H9 (cell line): ENCODE measurements around the gene CES1. TPM values are rescaled to one million over a fixed set of nuclear protein-coding genes. Genes with fewer than 3 reads are reported as not detected.
"Not testable (repeated sequence)": the region's sequence is repeated elsewhere in the genome, so short reads cannot be mapped to it uniquely, and the experiment has no call there.

ENCODE experiments used
- DNase-seq: peaks from one replicate; pipeline ENCODE4 v3.0.0-alpha.2; 2017
- H2AFZ ChIP-seq: one replicate; pipeline ENCODE4 v1.6.1; 2013; ENCODE audit warnings: mild to moderate bottlenecking, low read length, control low read depth, moderate library complexity
- H2AK5ac ChIP-seq: 2 replicates; pipeline ENCODE4 v1.6.1; 2013; ENCODE audit warnings: low read length, control low read depth, mixed read lengths; ENCODE audit not compliant: insufficient read length
- H2BK120ac ChIP-seq: one replicate; pipeline ENCODE4 v1.6.1; 2013; ENCODE audit warnings: low read depth, mild to moderate bottlenecking, low read length, control low read depth, inconsistent platforms; ENCODE audit not compliant: poor library complexity, severe bottlenecking
- H2BK12ac ChIP-seq: 2 replicates; pipeline ENCODE4 v1.6.1; 2013; ENCODE audit warnings: low read length, control low read depth, mixed read lengths, low read depth; ENCODE audit not compliant: insufficient read length
- H2BK15ac ChIP-seq: 2 replicates; pipeline ENCODE4 v1.6.1; 2013; ENCODE audit warnings: low read depth, low read length, control low read depth
- H2BK20ac ChIP-seq: one replicate; pipeline ENCODE4 v1.6.1; 2013; ENCODE audit warnings: low read depth, mild to moderate bottlenecking, low read length, control low read depth, inconsistent platforms; ENCODE audit not compliant: poor library complexity, severe bottlenecking
- H2BK5ac ChIP-seq: 2 replicates; pipeline ENCODE4 v1.6.1; 2013; ENCODE audit warnings: low read length, control low read depth, mixed read lengths; ENCODE audit not compliant: insufficient read length
- H3K14ac ChIP-seq: 2 replicates; pipeline ENCODE4 v1.6.1; 2013; ENCODE audit warnings: low read length, control low read depth; ENCODE audit not compliant: insufficient read depth
- H3K18ac ChIP-seq: 2 replicates; pipeline ENCODE4 v1.6.1; 2013; ENCODE audit warnings: low read depth, mild to moderate bottlenecking, mixed read lengths, low read length, control low read depth; ENCODE audit not compliant: insufficient read length
- H3K23ac ChIP-seq: 2 replicates; pipeline ENCODE4 v1.6.1; 2013; ENCODE audit warnings: low read length, control low read depth, mixed read lengths, low read depth; ENCODE audit not compliant: insufficient read length
- H3K23me2 ChIP-seq: 2 replicates; pipeline ENCODE4 v1.6.1; 2013; ENCODE audit warnings: low read depth, mild to moderate bottlenecking, mixed read lengths, low read length, control low read depth; ENCODE audit not compliant: insufficient read length, poor library complexity, severe bottlenecking
- H3K27ac ChIP-seq: 2 replicates; pipeline ENCODE4 v1.5.1; 2013; ENCODE audit warnings: low read length, control low read depth, mixed read lengths, low read depth; ENCODE audit not compliant: insufficient read length
- H3K27me3 ChIP-seq: 2 replicates; pipeline ENCODE4 v1.6.1; 2013; ENCODE audit warnings: low read length, control low read depth, inconsistent platforms; ENCODE audit not compliant: insufficient read depth
- H3K4ac ChIP-seq: 2 replicates; pipeline ENCODE4 v1.6.1; 2013; ENCODE audit warnings: low read depth, mild to moderate bottlenecking, control low read depth, inconsistent platforms, low read length, moderate library complexity
- H3K4me1 ChIP-seq: 2 replicates; pipeline ENCODE4 v1.6.1; 2013; ENCODE audit warnings: low read length, control low read depth, inconsistent platforms; ENCODE audit not compliant: insufficient read depth
- H3K4me2 ChIP-seq: 2 replicates; pipeline ENCODE4 v1.6.1; 2013; ENCODE audit warnings: low read length, control low read depth, mixed read lengths; ENCODE audit not compliant: insufficient read length, insufficient read depth
- H3K56ac ChIP-seq: 2 replicates; pipeline ENCODE4 v1.6.1; 2013; ENCODE audit warnings: low read depth, mild to moderate bottlenecking, mixed read lengths, low read length, control low read depth; ENCODE audit not compliant: insufficient read length
- H3K79me1 ChIP-seq: 2 replicates; pipeline ENCODE4 v1.6.1; 2013; ENCODE audit warnings: low read depth, mild to moderate bottlenecking, moderate library complexity, low read length, control low read depth, inconsistent platforms; ENCODE audit not compliant: insufficient read depth, poor library complexity, severe bottlenecking
- H3K79me2 ChIP-seq: 2 replicates; pipeline ENCODE4 v1.6.1; 2013; ENCODE audit warnings: low read length, control low read depth, inconsistent platforms; ENCODE audit not compliant: insufficient read depth
- H3K9ac ChIP-seq: 2 replicates; pipeline ENCODE4 v1.6.1; 2013; ENCODE audit warnings: low read length, control low read depth, mixed read lengths; ENCODE audit not compliant: insufficient read length; ENCODE audit errors: extremely low read depth
- H3K9me3 ChIP-seq: one replicate; pipeline ENCODE4 v1.6.1; 2013; ENCODE audit warnings: low read depth, low read length, inconsistent platforms; ENCODE audit not compliant: control insufficient read depth
- H3T11ph ChIP-seq: one replicate; pipeline ENCODE4 v1.6.1; 2013; ENCODE audit warnings: mild to moderate bottlenecking, low read length, control low read depth, inconsistent platforms
- H4K20me1 ChIP-seq: one replicate; pipeline ENCODE4 v1.6.1; 2013; ENCODE audit not compliant: control insufficient read depth, insufficient read length, insufficient read depth
- H4K5ac ChIP-seq: 2 replicates; pipeline ENCODE4 v1.6.1; 2013; ENCODE audit warnings: low read depth, mild to moderate bottlenecking, mixed read lengths, low read length, control low read depth; ENCODE audit not compliant: insufficient read length
- H4K8ac ChIP-seq: replicated peaks from 2 replicates; pipeline ENCODE4 v1.6.1; 2013; ENCODE audit warnings: low read length, control low read depth, mixed read lengths, low read depth; ENCODE audit not compliant: insufficient read length
- H4K91ac ChIP-seq: 2 replicates; pipeline ENCODE4 v1.6.1; 2013; ENCODE audit warnings: low read depth, mild to moderate bottlenecking, moderate library complexity, mixed read lengths, low read length, control low read depth; ENCODE audit not compliant: insufficient read length
- H3K27ac Mint-ChIP-seq, 3 experiments: 2 replicates in 2 of 3; 3 replicates in 1 of 3; pipeline ENCODE4 v1.8.0; 2020 to 2021; ENCODE audit warnings: mixed read lengths in 3 of 3, mild to moderate bottlenecking in 1 of 3, moderate library complexity in 1 of 3
- H3K27me3 Mint-ChIP-seq: 2 replicates; pipeline ENCODE4 v1.8.0; 2021; ENCODE audit warnings: low read depth, mild to moderate bottlenecking, moderate library complexity, mixed read lengths
- H3K36me3 Mint-ChIP-seq, 3 experiments: 2 replicates in 2 of 3; 3 replicates in 1 of 3; pipeline ENCODE4 v1.8.0; 2020 to 2021; ENCODE audit warnings: low read depth in 3 of 3, mixed read lengths in 3 of 3; ENCODE audit not compliant: insufficient read depth in 1 of 3
- H3K4me1 Mint-ChIP-seq, 2 experiments: 2 replicates each; pipeline ENCODE4 v1.8.0; 2020; ENCODE audit warnings: mixed read lengths in 2 of 2
- H3K4me3 Mint-ChIP-seq, 2 experiments: 2 replicates in 1 of 2; 3 replicates in 1 of 2; pipeline ENCODE4 v1.8.0; 2020 to 2021; ENCODE audit warnings: mild to moderate bottlenecking in 2 of 2, mixed read lengths in 2 of 2, moderate library complexity in 1 of 2
- H3K9me3 Mint-ChIP-seq, 2 experiments: 2 replicates in 1 of 2; 3 replicates in 1 of 2; pipeline ENCODE4 v1.8.0; 2020; ENCODE audit warnings: mild to moderate bottlenecking in 2 of 2, mixed read lengths in 2 of 2, moderate library complexity in 1 of 2
- WGBS: extraction: QIAGEN DNeasy Blood & Tissue Kit; methylation state at CpG from one replicate; pipeline ENCODE4 v1.1.7; 2013; ENCODE audit warnings: missing lambda C conversion rate, low lambda C conversion rate, mixed read lengths; ENCODE audit not compliant: insufficient read length; ENCODE audit errors: extremely low coverage; 5-methylcytosine and 5-hydroxymethylcytosine counted together
- total RNA-seq: library from RNA; stranded (reverse); gene quantifications from 2 replicates; pipeline ENCODE4 v1.2.1, GENCODE V29; 2021

The CES1 gene
- total RNA-seq, 1 experiment from 2014 or later = not detected

GRCh38 chr16:55757595-55758527 is 75.0 kb downstream of the CES1 start:
- H3K4me3 Mint-ChIP-seq, H3T11ph ChIP-seq, H3K4me2 ChIP-seq, H3K79me1 ChIP-seq, H3K9ac ChIP-seq, H3K27me3 ChIP-seq, H3K23me2 ChIP-seq, H2BK5ac ChIP-seq, H3K4me1 ChIP-seq, H3K14ac ChIP-seq, H3K18ac ChIP-seq, H4K20me1 ChIP-seq, H2BK15ac ChIP-seq, H4K8ac ChIP-seq, H3K9me3 ChIP-seq, H2BK20ac ChIP-seq, H2AFZ ChIP-seq, H3K79me2 ChIP-seq, H3K27ac ChIP-seq, H4K5ac ChIP-seq, H4K91ac ChIP-seq, H3K56ac ChIP-seq, H3K4ac ChIP-seq, H2BK12ac ChIP-seq, DNase-seq, H3K23ac ChIP-seq, H2BK120ac ChIP-seq, H3K27ac Mint-ChIP-seq, H2AK5ac ChIP-seq: not testable (repeated sequence)
- Mint-ChIP-seq H3K9me3 (peaks cover 13 to 16% of the 10 kb centered on the region in 2 experiments), H3K27me3 (peaks cover 67% of the 10 kb centered on the region), H3K36me3 (peaks cover 11 to 13% (median 12%) of the 10 kb centered on the region in 3 experiments), H3K4me1 (peaks cover 3 to 13% of the 10 kb centered on the region in 2 experiments; a peak in 3 of 4 replicates)
- WGBS = no CpG with 5 or more reads among the region's 6 CpGs
